GM19240 (cell line): ENCODE measurements around the gene AP2A2.

Source experiments
- DNase-seq: peaks from one replicate; pipeline ENCODE4 v3.0.0; 2011; ENCODE audit warnings: low spot score; ENCODE audit not compliant: insufficient read length

AP2A2 gene

GRCh38 chr11:1027483-1028290 is 102.0 kb downstream of the AP2A2 start:
- no peak for DNase-seq

- DNase-seq = no peak
Measured at GRCh38 chr11:1028291-1028540, 102.5 kb downstream of the AP2A2 start.

GRCh38 chr11:1028616-1029015 is 102.9 kb downstream of the AP2A2 start:
- no peak for DNase-seq

GRCh38 chr11:1029051-1029450 is 103.4 kb downstream of the AP2A2 start:
- no peak for DNase-seq

- no peak for DNase-seq
Measured at GRCh38 chr11:1029654-1030053, 104.0 kb downstream of the AP2A2 start.

GRCh38 chr11:1030086-1030485 is 104.4 kb downstream of the AP2A2 start:
- no peak for DNase-seq

GRCh38 chr11:1030556-1030955 is 104.9 kb downstream of the AP2A2 start:
- no peak for DNase-seq

- no peak for DNase-seq
Measured at GRCh38 chr11:1031121-1031899, 105.6 kb downstream of the AP2A2 start.

GRCh38 chr11:1032310-1032891 is 106.7 kb downstream of the AP2A2 start:
- DNase-seq = no peak

- DNase-seq = no peak
Measured at GRCh38 chr11:1033016-1033798, 107.5 kb downstream of the AP2A2 start.

GRCh38 chr11:1034001-1034400 is 108.3 kb downstream of the AP2A2 start:
- no peak for DNase-seq

- no peak for DNase-seq
Measured at GRCh38 chr11:1034456-1035295, 109.0 kb downstream of the AP2A2 start.

- DNase-seq = no peak
Measured at GRCh38 chr11:1035577-1036283, 110.1 kb downstream of the AP2A2 start.

GRCh38 chr11:1036303-1036923 is 110.7 kb downstream of the AP2A2 start, which contains the start of gene MUC6:
Gene MUC6 (minus strand): TSS chr11:1036718. CDS start chr11:1036655, 63 bp downstream.
- DNase-seq = no peak

- DNase-seq = no peak
Measured at GRCh38 chr11:1036931-1037330, 111.3 kb downstream of the AP2A2 start.

GRCh38 chr11:1037506-1038055 is 111.9 kb downstream of the AP2A2 start:
- DNase-seq = no peak

- no peak for DNase-seq
Measured at GRCh38 chr11:1038361-1038760, 112.7 kb downstream of the AP2A2 start.

GRCh38 chr11:1038921-1039320 is 113.3 kb downstream of the AP2A2 start:
- DNase-seq = no peak
